ENCODE data around the gene TMEM217. TPM values are rescaled to one million over a fixed set of nuclear protein-coding genes. Genes with fewer than 3 reads are reported as not detected.

TMEM217 gene
- total and polyA plus RNA-seq, 2 of the 8 experiments (the other 6 are each of a cell fraction or from before 2014, with no cell fraction given) = 0.60 to 1.1 TPM

DNA sequence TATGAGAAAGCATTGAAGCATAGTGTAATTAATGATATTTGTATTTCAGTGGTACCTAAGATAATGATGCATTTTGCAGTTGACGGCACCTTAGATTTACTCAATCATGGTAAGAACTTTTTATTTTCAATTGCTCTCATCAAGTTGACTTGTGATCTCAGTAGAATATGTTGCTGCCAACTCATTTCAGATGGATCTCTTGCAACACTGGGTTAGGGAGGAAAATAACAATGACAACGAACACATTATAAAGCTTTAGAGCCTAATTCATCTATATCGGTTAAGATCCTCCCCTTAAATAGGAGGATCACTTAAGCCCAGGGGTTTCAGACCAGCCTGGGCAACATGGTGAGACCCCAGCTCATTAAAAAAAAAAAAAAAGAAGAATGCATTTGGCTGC lies 18.4 kb downstream of the TMEM217 start:
- H2BK15ac ChIP-seq (ENCODE audit: low read length) = no peak overlapping the region
- CTCF ChIA-PET (ENCODE audit: partially characterized antibody) = interaction anchor here (0.6 to 1.4 kb wide), 2 partner anchors 16 to 217 kb away, joined by 3 read pairs; no protein-coding TSS in a partner anchor
- H2BK5ac ChIP-seq (ENCODE audit: low read depth, low read length) = no peak overlapping the region
- no peak for TF ChIP-seq SP2 (IDR thresholded peaks at IDR 0.05; ENCODE audit: low read length)
- TF ChIP-seq TEAD4 (IDR thresholded peaks at IDR 0.05; ENCODE audit: low read depth, low read length) = no peak
- TF ChIP-seq, protein P1, sequence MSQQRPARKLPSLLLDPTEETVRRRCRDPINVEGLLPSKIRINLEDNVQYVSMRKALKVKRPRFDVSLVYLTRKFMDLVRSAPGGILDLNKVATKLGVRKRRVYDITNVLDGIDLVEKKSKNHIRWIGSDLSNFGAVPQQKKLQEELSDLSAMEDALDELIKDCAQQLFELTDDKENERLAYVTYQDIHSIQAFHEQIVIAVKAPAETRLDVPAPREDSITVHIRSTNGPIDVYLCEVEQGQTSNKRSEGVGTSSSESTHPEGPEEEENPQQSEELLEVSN (IDR thresholded peaks at IDR 0.05) = no peak

More for the DNA sequence above, 18.4 kb downstream of the TMEM217 start:
- no peak overlapping the region for H2BK120ac ChIP-seq (replicated peaks; ENCODE audit: low read depth, low read length)
- H3K23ac ChIP-seq (ENCODE audit: insufficient read length) = no peak overlapping the region
- no peaks in the 10 kb centered on the region for H3K4me1 ChIP-seq (replicated peaks in 1 of 4; ENCODE audit: control insufficient read depth in 3 of 4, insufficient read depth in 4 of 4, low read length in 3 of 4)
- H4K8ac ChIP-seq (ENCODE audit: extremely low read depth, insufficient read depth, low read length) = no peak overlapping the region
- no peak overlapping the region for H3K9ac ChIP-seq (replicated peaks in 1 of 4; ENCODE audit: extremely low read depth in 1 of 4, low read depth in 3 of 4, low read length in 3 of 4)
- POLR2A ChIA-PET (ENCODE audit: partially characterized antibody) = no interaction called here
- H3K27ac ChIP-seq (ENCODE audit: low read depth, low read length) = no peak overlapping the region
- no peaks in the 10 kb centered on the region for H3K79me2 ChIP-seq (ENCODE audit: control insufficient read depth in 1 of 2, insufficient read depth in 2 of 2, low read length in 2 of 2)
- H3K18ac ChIP-seq (ENCODE audit: extremely low read depth, low read length) = no peak overlapping the region
- no peaks in the 10 kb centered on the region for H3K79me1 ChIP-seq (ENCODE audit: low read depth, low read length)
- no peaks in the 10 kb centered on the region for H3K36me3 ChIP-seq (ENCODE audit: control insufficient read depth in 2 of 4, insufficient read depth in 4 of 4, low read length in 3 of 4)
- no peak overlapping the region for H3K4me3 ChIP-seq (ENCODE audit: extremely low read depth in 1 of 4, insufficient read depth in 2 of 4, low read depth in 3 of 4, low read length in 4 of 4)
- no peaks in the 10 kb centered on the region for H3K9me3 ChIP-seq (ENCODE audit: insufficient read depth in 2 of 2, low read depth in 1 of 2, low read length in 1 of 2)
- no peak overlapping the region for H4K91ac ChIP-seq (replicated peaks; ENCODE audit: insufficient read length, low read length)
- H3K27me3 ChIP-seq (replicated peaks in 1 of 4; ENCODE audit: control insufficient read depth in 3 of 4, extremely low read depth in 1 of 4, insufficient read depth in 3 of 4, low read length in 3 of 4) = no peaks in the 10 kb centered on the region
- no peak for FAIRE-seq
- no peak overlapping the region for H2AK5ac ChIP-seq (ENCODE audit: low read depth, low read length)
- H3K4ac ChIP-seq (replicated peaks; ENCODE audit: insufficient read length, low read depth, low read length) = no peak overlapping the region
- no peak overlapping the region for H2BK20ac ChIP-seq (ENCODE audit: low read length)
- no peak for DNase-seq (ENCODE audit: low read depth in 1 of 2, low spot score in 2 of 2)
- H3K56ac ChIP-seq (replicated peaks; ENCODE audit: insufficient read length, low read depth, low read length) = no peak overlapping the region
- no peak overlapping the region for H3K4me2 ChIP-seq (ENCODE audit: insufficient read depth in 1 of 2, low read depth in 2 of 2, low read length in 2 of 2)
- 92% methylated on average over 3 of the region's 3 CpGs; no CpG with 5 or more reads in 1 of the 2 experiments for WGBS, 2 experiments (ENCODE audit: extremely low coverage in 1 of 2, insufficient coverage in 1 of 2, insufficient read length in 1 of 2, insufficient replicate concordance in 2 of 2, low coverage in 1 of 2, low lambda C conversion rate in 2 of 2, missing lambda C conversion rate in 1 of 2)
- no peak overlapping the region for H4K5ac ChIP-seq (ENCODE audit: insufficient read length, low read depth, low read length)
- no peak overlapping the region for H3K14ac ChIP-seq (ENCODE audit: insufficient read length)
- H4K20me1 ChIP-seq (replicated peaks in 1 of 2; ENCODE audit: control insufficient read depth in 1 of 2, insufficient read depth in 2 of 2, low read length in 2 of 2) = no peaks in the 10 kb centered on the region
- no peak overlapping the region for H2AFZ ChIP-seq (ENCODE audit: low read length)
- H2BK12ac ChIP-seq (ENCODE audit: low read depth, low read length) = no peak overlapping the region
- H3K23me2 ChIP-seq (ENCODE audit: low read depth, low read length) = no peaks in the 10 kb centered on the region
